Prostate gland (tissue), 2 donors: Measurements from ENCODE around the gene NDUFB3.

Experiments
- POLR2A ChIP-seq: fragments of 450-650 bp; IDR thresholded peaks from one replicate; pipeline ENCODE4 v1.6.1; 2016; ENCODE audit warnings: antibody characterized with exemption, mild to moderate bottlenecking
- TF ChIP-seq, protein P1 (sequence below), 4 experiments: fragments of 200-600 bp in 2 of 4; fragments of 450-650 bp in 2 of 4; sonication (generic) in 2 of 4; IDR thresholded peaks; 1 replicate in 3 of 4; 2 replicates in 1 of 4; pipeline ENCODE4 v1.5.1; 2016 to 2019; ENCODE audit warnings: antibody characterized with exemption in 4 of 4, mild to moderate bottlenecking in 2 of 4, moderate library complexity in 2 of 4

DNA sequence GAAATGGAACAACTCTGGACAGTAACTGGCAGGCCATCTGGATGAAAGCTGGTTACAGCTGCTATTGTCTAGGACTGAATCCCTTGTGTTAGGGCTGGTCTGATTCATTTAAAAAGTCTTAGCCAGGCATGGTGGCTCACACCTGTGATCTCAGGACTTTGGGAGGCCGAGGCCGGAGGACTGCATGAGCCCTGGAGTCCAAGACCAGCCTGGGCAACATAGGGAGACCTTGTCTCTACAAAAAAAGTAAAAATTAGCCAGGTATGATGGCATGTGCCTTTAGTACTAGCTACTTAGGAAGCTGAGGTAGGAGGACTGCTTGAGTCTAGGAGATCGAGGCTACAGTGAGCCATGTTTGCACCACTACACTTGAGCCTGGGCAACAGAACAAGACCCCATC lies 28.7 kb downstream of the NDUFB3 start:
- TF ChIP-seq, protein P1, sequence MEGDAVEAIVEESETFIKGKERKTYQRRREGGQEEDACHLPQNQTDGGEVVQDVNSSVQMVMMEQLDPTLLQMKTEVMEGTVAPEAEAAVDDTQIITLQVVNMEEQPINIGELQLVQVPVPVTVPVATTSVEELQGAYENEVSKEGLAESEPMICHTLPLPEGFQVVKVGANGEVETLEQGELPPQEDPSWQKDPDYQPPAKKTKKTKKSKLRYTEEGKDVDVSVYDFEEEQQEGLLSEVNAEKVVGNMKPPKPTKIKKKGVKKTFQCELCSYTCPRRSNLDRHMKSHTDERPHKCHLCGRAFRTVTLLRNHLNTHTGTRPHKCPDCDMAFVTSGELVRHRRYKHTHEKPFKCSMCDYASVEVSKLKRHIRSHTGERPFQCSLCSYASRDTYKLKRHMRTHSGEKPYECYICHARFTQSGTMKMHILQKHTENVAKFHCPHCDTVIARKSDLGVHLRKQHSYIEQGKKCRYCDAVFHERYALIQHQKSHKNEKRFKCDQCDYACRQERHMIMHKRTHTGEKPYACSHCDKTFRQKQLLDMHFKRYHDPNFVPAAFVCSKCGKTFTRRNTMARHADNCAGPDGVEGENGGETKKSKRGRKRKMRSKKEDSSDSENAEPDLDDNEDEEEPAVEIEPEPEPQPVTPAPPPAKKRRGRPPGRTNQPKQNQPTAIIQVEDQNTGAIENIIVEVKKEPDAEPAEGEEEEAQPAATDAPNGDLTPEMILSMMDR (IDR thresholded peaks at IDR 0.05), result no peak
- TF ChIP-seq POLR2A, result no peak
